HAP-1 (cell line): ENCODE data around the gene CLCNKA.
A peak's percentile ranks its signal among the peaks of the same experiment; 100 is the strongest.
"Not testable (repeated sequence)": the region's sequence is repeated elsewhere in the genome, so short reads cannot be mapped to it uniquely, and the experiment has no call there.

Source experiments
- DNase-seq, 2 experiments: peaks; one replicate each; pipeline ENCODE4 v3.0.0-alpha.2; 2016 to 2020; ENCODE audit warnings: low spot score in 2 of 2
- H3K27me3 ChIP-seq: fragments of 250-450 bp; sonication (Bioruptor Pico); 2 replicates; pipeline ENCODE4 v1.5.1; 2020; ENCODE audit warnings: low read depth, mild to moderate bottlenecking, moderate library complexity
- H3K36me3 ChIP-seq: fragments of 250-450 bp; sonication (Bioruptor Pico); replicated peaks from 2 replicates; pipeline ENCODE4 v1.5.1; 2020; ENCODE audit warnings: mild to moderate bottlenecking
- H3K4me1 ChIP-seq: fragments of 250-450 bp; sonication (Bioruptor Pico); 2 replicates; pipeline ENCODE4 v1.5.1; 2020; ENCODE audit warnings: mild to moderate bottlenecking
- H3K4me3 ChIP-seq: fragments of 250-450 bp; sonication (Bioruptor Pico); 2 replicates; pipeline ENCODE4 v1.5.1; 2020; ENCODE audit warnings: mild to moderate bottlenecking, moderate library complexity
- H3K9me3 ChIP-seq: fragments of 250-450 bp; sonication (Bioruptor Pico); 2 replicates; pipeline ENCODE4 v1.5.1; 2020; ENCODE audit warnings: mild to moderate bottlenecking, moderate library complexity
- in situ Hi-C: fragments of 300-500 bp; cut with MboI; formaldehyde crosslinking; loops from 3 replicates; pipeline ENCODE4 v1.14.3; 2020; ENCODE audit warnings: low sequenced_read_pairs, inconsistent platforms, mixed read lengths

Gene CLCNKA

DNA sequence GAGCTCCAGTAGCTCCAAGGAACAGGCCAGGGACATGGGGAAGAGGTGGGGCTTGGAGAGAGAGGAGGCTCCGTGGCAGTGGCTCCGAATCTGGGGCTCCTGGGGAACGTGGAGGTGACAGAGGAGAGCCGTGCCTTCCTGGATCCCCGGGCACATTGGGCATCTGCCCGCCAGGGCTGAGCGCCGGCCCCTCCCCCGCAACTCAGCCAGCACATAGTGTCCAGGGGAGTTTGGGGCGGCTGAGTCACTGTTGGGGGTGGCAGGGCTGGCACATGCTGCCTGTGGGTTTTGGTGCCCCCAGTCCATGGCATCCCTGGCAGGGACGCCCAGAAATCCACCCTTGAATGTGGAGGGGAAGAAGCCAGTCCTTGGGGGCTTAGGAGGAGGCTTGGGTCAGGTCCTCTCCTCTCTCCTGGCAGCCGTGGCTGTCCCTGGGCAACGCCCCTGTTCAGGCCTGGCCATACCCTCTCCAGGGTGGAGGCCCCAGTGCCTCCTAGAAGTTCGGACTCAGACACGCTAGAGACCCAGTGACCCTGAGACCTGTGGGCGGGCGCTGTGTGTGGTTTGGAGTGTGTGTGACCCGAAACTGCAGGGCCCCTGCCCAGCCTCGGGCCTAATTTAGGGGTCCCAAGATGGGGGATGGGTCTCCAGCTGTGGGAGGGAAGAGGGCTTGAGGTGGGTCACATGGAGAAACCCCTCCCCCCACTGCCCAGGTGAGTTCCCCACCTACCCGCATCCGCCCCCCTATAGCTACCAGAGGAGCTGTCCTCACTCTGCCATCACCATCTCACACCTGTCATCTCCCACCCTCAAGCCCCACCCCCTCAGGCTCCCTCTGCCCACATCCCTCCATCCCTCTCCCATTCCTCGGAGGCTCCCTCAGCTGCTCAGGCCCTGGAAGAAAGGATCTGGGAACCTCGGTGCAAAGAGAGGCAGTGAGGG lies 5.6 kb upstream of the CLCNKA start:
- no peaks in the 10 kb centered on the region for H3K9me3 ChIP-seq
- H3K27me3 ChIP-seq: no peaks in the 10 kb centered on the region
- no peak for DNase-seq
- in situ Hi-C loops: no loop called here
- peaks cover 9% of the 10 kb centered on the region for H3K4me1 ChIP-seq
- H3K36me3 ChIP-seq: no peaks in the 10 kb centered on the region
- H3K4me3 ChIP-seq: no peak overlapping the region

DNA sequence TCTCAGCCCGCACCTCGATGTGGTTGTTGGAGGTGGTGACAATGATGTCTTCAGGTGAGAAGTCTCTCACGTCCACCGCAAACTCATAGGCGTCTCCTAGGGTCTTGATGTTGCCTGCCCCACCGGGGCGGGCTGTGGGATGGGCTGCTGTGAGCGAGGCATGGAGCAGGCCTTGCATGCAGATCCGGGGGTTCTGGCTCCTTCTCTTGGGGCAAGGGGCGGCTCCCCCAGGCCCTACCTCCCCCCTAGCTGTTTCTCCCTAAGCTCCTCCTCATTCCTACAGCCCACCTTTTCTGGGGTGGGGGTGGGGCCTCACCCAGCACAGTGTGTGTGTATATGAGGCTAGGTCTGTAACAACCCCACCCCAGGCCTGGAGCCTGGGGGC lies 4.8 kb upstream of the CLCNKA start:
- Histone ChIP-seq H3K27me3 (peaks cover 4% of the 10 kb centered on the region), H3K9me3 (no peaks in the 10 kb centered on the region), H3K4me1 (peaks cover 9% of the 10 kb centered on the region), H3K4me3 (no peak overlapping the region), H3K36me3 (no peaks in the 10 kb centered on the region)
- no peak for DNase-seq
- in situ Hi-C loops: no loop called here

DNA sequence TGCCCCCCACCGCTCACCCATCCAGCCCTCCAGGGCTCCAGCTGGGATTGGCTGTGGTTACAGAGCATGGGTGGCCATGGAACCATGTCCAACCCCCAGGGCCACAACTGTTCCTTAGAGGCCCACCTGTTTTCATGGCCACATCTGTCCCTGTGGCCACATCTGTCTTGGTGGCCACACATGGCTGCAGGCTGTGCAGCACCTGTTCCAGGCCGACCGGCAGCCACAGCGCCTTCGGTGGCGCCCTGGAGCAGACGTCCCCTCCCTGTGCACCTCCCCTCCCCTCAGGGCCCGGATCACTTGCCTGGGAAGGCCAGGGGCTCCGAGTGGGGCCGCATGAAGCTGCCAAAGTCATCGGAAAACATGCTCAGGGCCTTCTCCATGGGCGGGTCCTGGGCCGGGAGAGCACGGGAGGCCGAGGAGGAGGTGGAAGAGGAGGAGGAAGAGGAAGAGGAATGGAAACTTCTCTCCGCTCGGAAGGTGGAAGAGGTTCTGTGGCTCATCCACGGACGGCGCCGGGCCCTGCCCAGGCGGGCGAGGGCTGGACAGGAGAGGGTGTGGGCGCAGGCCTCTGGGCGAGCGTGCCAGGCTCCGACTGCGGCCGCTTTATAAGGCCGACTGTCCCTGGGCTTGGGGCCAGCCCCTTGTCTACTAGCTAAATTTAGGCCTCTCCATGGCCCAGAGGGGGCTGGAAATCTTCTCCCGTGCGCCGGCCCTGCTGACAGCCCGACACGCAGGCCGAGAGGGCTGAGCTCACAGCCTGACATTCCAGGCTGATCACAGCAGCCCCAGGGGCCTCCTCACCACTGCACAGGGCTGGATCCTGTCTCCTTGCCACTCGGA lies 4.2 kb upstream of the CLCNKA start, which contains the start of gene HSPB7:
TSS of gene HSPB7 (minus strand) at position 583 of the 843 bp plus-strand sequence. CDS start at position 503, 80 bp downstream.
- Histone ChIP-seq H3K4me1 (peaks cover 5% of the 10 kb centered on the region), H3K36me3 (no peaks in the 10 kb centered on the region), H3K4me3 (no peak within 1 kb of the TSS), H3K27me3 (peaks cover 6% of the 10 kb centered on the region), H3K9me3 (no peaks in the 10 kb centered on the region)
- DNase-seq: peak in 1 of 2 experiments; percentile 55
- in situ Hi-C loops: no loop called here

DNA sequence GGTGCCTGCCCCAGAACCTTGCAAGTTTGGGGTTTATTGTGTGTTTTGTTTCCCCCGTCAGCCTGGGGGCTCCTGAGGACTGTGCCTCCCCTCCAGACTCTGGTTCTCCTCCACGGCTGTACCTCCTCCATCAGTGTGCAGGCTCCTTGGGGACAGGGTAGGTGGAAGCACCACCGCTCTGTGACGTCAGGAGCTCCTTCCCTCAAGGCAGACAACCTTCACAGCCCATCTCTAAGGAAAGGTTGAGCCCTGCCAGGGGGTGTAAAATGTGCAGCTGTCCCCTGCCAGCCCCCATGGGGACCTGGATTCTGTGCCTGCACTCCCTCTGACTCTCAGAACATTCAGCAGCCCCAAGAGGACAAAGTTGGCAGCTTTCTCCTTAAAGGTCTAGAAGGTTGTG lies 3.5 kb upstream of the CLCNKA start:
- Histone ChIP-seq H3K4me3 (no peak overlapping the region), H3K27me3 (peaks cover 6% of the 10 kb centered on the region), H3K9me3 (no peaks in the 10 kb centered on the region), H3K36me3 (no peaks in the 10 kb centered on the region), H3K4me1 (peaks cover 4% of the 10 kb centered on the region)
- in situ Hi-C loops: no loop called here
- DNase-seq: no peak

DNA sequence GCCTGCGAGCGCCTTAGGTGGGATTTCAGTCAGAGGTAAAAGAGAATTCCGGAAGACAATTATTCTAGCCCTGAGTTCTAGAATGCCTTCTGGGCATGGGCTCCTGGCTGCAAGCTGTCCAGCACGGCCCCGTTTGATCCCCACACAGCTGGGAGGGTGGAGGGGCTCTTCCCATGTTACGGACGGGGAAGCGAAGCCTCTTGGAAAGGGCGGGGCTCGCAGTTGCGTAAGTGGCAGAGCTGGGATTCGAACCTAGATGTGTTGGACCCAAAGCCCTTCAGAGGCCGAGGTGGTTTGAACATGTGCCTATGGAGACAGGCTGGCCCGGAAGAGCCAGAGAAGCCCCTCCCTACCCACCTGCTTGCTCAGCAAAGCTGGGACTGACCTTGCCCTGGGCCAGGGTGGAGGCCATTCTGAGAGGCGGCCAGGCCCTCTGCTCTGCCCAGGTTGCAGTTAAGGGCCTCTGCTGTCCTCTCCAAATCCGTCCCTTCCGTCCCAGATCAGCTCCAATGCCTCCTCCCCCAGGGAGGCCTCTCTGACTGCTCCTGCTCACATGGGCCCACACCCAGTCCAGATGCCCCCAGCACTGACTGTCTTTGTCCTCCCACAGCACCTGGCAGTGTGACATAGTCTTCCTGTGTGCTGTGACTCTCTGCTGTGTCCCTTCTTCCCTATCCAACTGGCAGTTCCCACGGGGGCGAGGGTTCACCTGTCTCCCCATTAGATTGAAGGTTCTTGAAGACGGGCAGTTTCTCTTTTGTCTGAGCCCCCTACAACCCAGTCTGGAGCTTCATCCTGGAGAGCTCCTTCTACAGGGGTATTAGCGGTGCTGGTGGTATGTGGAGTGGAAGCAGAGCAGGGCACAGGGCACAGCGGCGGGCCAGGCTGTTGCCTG lies 2.8 kb upstream of the CLCNKA start:
- H3K36me3 ChIP-seq: no peaks in the 10 kb centered on the region
- H3K4me1 ChIP-seq: peaks cover 3% of the 10 kb centered on the region
- H3K4me3 ChIP-seq: no peak overlapping the region
- in situ Hi-C loops: no loop called here
- no peak for DNase-seq
- H3K27me3 ChIP-seq: peaks cover 10% of the 10 kb centered on the region
- no peaks in the 10 kb centered on the region for H3K9me3 ChIP-seq

DNA sequence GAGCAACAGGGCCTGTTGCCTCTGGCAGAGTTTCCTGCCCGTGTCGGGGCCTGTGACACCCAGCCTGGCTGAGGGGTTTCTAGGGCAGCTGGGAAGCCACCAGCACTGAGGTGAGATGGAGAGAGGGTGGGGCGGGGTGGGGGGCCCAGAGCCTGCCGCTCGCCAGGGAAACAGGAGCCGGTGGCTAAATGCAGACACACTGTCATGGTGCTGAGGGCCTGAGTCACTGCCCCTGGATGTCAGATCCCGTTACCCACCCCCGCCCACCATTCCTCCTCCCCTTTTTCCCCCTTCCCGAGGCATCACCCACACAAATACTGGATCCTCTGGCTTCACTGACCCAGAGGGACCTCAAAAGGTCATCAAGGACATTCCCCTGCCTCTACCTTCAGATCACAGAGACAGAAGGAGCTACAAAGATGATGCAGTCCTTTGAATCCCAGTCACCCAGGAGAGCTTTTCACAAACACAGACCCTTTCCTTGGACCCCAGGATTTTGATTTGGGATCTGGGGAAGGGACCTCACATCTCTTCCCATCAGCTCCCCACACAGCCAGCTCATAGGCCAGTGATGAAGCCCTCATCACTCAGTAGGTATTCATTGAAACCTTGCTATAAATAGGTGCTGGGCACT lies 2.1 kb upstream of the CLCNKA start:
- H3K27me3 ChIP-seq: peaks cover 10% of the 10 kb centered on the region
- in situ Hi-C loops: no loop called here
- no peak for DNase-seq
- no peaks in the 10 kb centered on the region; the same call in 1 of the 2 replicates for H3K4me1 ChIP-seq
- no peaks in the 10 kb centered on the region for H3K36me3 ChIP-seq
- H3K4me3 ChIP-seq: no peak overlapping the region
- no peaks in the 10 kb centered on the region for H3K9me3 ChIP-seq

DNA sequence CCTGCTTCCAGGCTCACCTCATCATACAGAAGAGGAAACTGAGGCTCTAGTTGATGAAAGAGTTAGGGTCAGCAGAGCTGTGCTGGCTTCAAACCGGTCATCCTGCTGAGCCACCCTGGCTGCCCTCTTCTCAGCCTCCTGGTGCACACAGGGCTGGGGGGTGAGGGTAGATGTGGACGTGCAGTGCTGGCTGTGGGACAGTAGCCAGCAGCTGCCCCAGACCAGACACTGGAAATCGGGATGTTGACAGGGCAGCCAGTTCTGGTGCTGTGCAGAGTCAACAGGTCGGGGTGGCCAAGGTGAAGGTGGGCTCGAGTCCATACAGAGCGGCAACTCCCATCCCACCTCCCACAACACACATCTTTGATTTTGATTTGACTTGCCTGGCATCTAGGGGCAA lies 1.5 kb upstream of the CLCNKA start:
- no peak overlapping the region for H3K4me3 ChIP-seq
- peaks cover 10% of the 10 kb centered on the region for H3K27me3 ChIP-seq
- in situ Hi-C loops: no loop called here
- H3K36me3 ChIP-seq: no peaks in the 10 kb centered on the region
- no peaks in the 10 kb centered on the region for H3K9me3 ChIP-seq
- no peaks in the 10 kb centered on the region for H3K4me1 ChIP-seq
- DNase-seq: no peak

DNA sequence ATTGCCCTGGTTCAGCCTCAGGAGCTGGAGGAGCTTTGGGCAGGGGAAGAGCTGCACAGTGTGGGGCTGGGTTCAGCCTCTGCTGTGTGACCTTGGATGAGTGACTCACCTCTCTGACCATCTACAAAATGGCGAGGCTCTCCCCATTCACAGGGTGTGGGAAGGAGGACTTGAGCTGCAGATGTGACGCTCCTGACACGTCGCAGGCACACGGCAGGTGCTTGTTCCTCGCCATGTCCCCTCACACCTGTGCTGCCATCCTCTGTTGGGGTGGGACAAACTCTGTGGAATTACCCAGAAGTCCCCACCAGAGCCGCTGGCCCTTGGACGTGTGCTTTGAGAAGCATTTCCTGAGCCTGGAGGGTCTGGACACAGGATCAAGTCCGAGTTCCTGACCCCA lies 958 bp upstream of the CLCNKA start:
- H3K36me3 ChIP-seq, H3K27me3 ChIP-seq, in situ Hi-C loops, H3K4me1 ChIP-seq, DNase-seq, H3K9me3 ChIP-seq, H3K4me3 ChIP-seq: not testable (repeated sequence)

DNA sequence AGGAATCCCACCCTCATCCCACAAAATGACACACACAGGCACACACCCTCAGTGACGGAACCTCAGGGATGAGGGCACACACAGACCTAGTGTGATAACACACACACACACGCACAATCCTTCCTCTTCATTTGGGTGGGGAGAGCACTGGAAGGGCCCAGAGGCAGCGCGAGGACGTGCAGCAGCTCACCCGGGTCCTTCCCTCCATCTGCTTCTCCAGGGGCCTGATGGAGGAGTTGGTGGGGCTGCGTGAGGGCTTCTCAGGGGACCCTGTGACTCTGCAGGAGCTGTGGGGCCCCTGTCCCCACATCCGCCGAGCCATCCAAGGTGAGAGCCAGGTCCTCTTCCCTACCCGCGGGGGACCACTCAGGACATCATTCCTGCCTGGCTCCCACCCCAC lies 557 bp downstream of the CLCNKA start:
- Histone ChIP-seq H3K36me3 (no peaks in the 10 kb centered on the region), H3K9me3 (no peaks in the 10 kb centered on the region), H3K4me3 (no peak overlapping the region), H3K4me1 (peaks cover 2% of the 10 kb centered on the region; the same call in 1 of the 2 replicates), H3K27me3 (peaks cover 10% of the 10 kb centered on the region)
- no peak for DNase-seq
- in situ Hi-C loops: no loop called here

DNA sequence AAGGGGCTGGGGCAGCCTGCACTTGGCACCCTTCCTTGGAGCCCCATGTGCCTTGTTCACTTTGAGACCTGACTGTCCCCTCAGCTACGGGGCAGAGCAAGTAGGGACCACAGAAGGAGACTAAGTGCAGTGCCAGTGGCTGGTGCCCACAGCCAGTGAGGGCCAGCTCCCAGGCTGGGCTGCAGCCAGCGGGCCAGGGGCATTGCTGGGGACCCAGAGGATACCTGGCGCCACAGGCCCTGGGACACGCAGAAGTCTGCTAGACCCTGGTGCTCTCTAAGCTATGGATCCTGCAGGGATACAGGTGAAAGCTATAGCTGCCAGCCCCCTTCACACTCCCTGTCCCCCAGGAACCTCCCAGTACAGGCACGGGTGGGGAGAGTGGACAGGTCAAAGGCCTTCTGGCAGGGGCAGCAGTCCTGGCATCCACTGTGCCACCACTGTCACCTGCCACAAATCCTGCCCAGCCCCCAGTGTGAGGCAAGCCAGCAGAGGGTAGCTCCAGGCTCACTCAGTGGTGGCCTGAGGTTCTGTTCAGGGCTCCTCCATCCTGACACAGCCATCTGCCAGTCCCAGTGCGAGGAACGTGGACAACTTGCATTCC lies 1.3 kb downstream of the CLCNKA start:
- Histone ChIP-seq H3K4me1 (peaks cover 2% of the 10 kb centered on the region; the same call in 1 of the 2 replicates), H3K27me3 (peaks cover 10% of the 10 kb centered on the region), H3K4me3 (no peak overlapping the region), H3K36me3 (no peaks in the 10 kb centered on the region), H3K9me3 (no peaks in the 10 kb centered on the region)
- in situ Hi-C loops: no loop called here
- DNase-seq: no peak

DNA sequence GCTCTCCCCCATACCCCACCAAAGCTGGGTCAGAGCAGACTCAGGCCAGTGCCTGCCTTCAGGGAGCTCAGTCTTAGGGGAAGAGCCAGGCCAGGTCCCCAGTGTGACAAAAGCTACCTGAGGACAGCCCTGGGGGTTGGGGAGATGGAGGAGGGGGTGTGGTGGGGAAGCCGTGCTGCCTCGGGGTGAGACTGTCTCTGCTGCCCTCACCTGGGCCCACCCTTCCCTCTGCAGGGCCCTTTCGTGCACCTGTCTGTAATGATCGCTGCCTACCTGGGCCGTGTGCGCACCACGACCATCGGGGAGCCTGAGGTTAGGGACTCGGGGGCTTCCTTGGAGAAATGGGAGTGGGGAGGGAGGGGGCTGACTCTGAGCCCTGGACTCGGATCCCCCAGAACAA lies 4.5 kb downstream of the CLCNKA start:
- DNase-seq, H3K9me3 ChIP-seq, in situ Hi-C loops, H3K4me3 ChIP-seq, H3K4me1 ChIP-seq, H3K36me3 ChIP-seq, H3K27me3 ChIP-seq: not testable (repeated sequence)

DNA sequence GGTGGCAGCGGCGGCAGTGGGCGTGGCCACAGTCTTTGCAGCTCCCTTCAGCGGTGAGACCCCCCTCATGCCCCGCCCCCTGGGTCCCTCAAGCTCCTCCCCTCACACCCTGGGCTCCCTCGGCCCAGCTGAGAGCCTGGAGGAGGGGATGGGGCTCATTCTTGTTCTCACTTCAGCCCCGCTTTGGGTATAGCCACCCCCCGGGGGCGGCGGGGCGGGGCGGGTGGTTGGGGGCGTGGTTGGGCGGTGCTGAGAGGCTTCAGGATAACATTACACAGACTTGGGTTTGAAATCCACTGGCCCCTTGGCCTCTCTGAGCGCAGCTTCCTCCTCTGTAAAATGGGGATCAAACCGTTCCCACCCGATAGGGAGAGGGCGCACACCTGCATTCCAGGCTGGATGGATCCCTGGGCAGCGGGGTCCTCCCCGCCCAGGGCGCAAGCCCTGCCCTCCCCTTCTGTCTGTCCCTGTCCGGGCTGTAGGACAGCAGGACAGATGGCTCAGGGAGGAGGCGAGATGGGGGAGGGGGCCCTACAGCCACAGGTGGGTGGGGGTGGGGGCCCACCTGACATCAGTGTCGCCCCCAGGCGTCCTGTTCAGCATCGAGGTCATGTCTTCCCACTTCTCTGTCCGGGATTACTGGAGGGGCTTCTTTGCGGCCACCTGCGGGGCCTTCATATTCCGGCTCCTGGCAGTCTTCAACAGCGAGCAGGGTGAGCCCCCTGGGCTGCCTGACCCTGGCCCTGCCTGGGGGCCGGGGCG lies 5.1 kb downstream of the CLCNKA start:
- H3K27me3 ChIP-seq: peaks cover 7% of the 10 kb centered on the region
- H3K9me3 ChIP-seq: no peaks in the 10 kb centered on the region
- H3K36me3 ChIP-seq: no peaks in the 10 kb centered on the region
- peaks cover 2% of the 10 kb centered on the region; the same call in 1 of the 2 replicates for H3K4me1 ChIP-seq
- in situ Hi-C loops: no loop called here
- peak; percentile 57 to 91 for DNase-seq
- no peak overlapping the region for H3K4me3 ChIP-seq
